HEK293T (cell line): ENCODE measurements around the gene SLC39A13.

Source experiments
- CTCF ChIA-PET: fragments of 350-600 bp; formaldehyde crosslinking; extraction: SDS; loops from one replicate; lab custom pipeline; 2021; ENCODE audit warnings: antibody characterized with exemption, inconsistent platforms; lab: Yijun Ruan, JAX
- POLR2A ChIA-PET: fragments of 350-600 bp; formaldehyde crosslinking; extraction: SDS; loops from one replicate; lab custom pipeline; 2020; ENCODE audit warnings: antibody characterized with exemption, inconsistent platforms; lab: Yijun Ruan, JAX
- DNase-seq: peaks from one replicate; pipeline ENCODE4 v3.0.0; 2012; ENCODE audit warnings: mixed read lengths; ENCODE audit errors: extremely low spot score
- ARNT ChIP-seq: fragments of 450-650 bp; IDR thresholded peaks from 2 replicates; pipeline ENCODE4 v1.6.1; 2017; ENCODE audit warnings: mild to moderate bottlenecking
- BHLHE40 ChIP-seq: fragments of 450-650 bp; IDR thresholded peaks from 2 replicates; pipeline ENCODE4 v1.6.1; 2016; ENCODE audit warnings: mild to moderate bottlenecking, moderate library complexity, borderline replicate concordance
- CTBP1 ChIP-seq: fragments of 450-650 bp; IDR thresholded peaks from 2 replicates; pipeline ENCODE4 v1.6.1; 2016; ENCODE audit warnings: borderline replicate concordance
- ELF4 ChIP-seq: fragments of 450-650 bp; IDR thresholded peaks from 2 replicates; pipeline ENCODE4 v1.6.1; 2017; ENCODE audit warnings: antibody characterized with exemption
- FOXA1 ChIP-seq: fragments of 450-650 bp; IDR thresholded peaks from 2 replicates; pipeline ENCODE4 v1.6.1; 2016; ENCODE audit warnings: mild to moderate bottlenecking
- FOXK2 ChIP-seq: fragments of 450-650 bp; IDR thresholded peaks from 2 replicates; pipeline ENCODE4 v1.6.1; 2016; ENCODE audit warnings: mild to moderate bottlenecking
- FOXM1 ChIP-seq: fragments of 450-650 bp; IDR thresholded peaks from 2 replicates; pipeline ENCODE4 v1.6.1; 2017; ENCODE audit warnings: mild to moderate bottlenecking, borderline replicate concordance
- HDGF ChIP-seq: fragments of 450-650 bp; IDR thresholded peaks from 2 replicates; pipeline ENCODE4 v1.6.1; 2017; ENCODE audit warnings: antibody characterized with exemption, borderline replicate concordance
- L3MBTL2 ChIP-seq: fragments of 450-650 bp; conservative IDR thresholded peaks from 2 replicates; pipeline ENCODE4 v1.6.1; 2016; ENCODE audit warnings: mild to moderate bottlenecking
- LEF1 ChIP-seq: fragments of 450-650 bp; IDR thresholded peaks from 2 replicates; pipeline ENCODE4 v1.6.1; 2017; ENCODE audit warnings: mild to moderate bottlenecking, borderline replicate concordance
- NFRKB ChIP-seq: fragments of 450-650 bp; IDR thresholded peaks from 2 replicates; pipeline ENCODE4 v1.6.1; 2016; ENCODE audit warnings: mild to moderate bottlenecking, moderate library complexity
- PKNOX1 ChIP-seq: fragments of 450-650 bp; IDR thresholded peaks from 2 replicates; pipeline ENCODE4 v1.6.1; 2016
- SP1 ChIP-seq: fragments of 450-650 bp; IDR thresholded peaks from 2 replicates; pipeline ENCODE4 v1.6.1; 2017
- SUZ12 ChIP-seq: fragments of 450-650 bp; IDR thresholded peaks from 2 replicates; pipeline ENCODE4 v1.6.1; 2016; ENCODE audit warnings: mild to moderate bottlenecking
- TARDBP ChIP-seq: fragments of 450-650 bp; IDR thresholded peaks from 2 replicates; pipeline ENCODE4 v1.6.1; 2016
- ZNF384 ChIP-seq: fragments of 450-650 bp; IDR thresholded peaks from 2 replicates; pipeline ENCODE4 v1.6.1; 2016

Gene SLC39A13

GRCh38 chr11:47406896-47407745 is 1.3 kb upstream of the SLC39A13 start:
- POLR2A ChIA-PET, result interaction anchor here (0.6 to 10.0 kb wide), 8 partner anchors 9 to 33 kb away, joined by 3 to 72 read pairs (median 4); partner anchors contain the start of genes PSMC3 and SPI1
- DNase-seq, result no peak
- CTCF ChIA-PET, result interaction anchor here (1.3 kb wide), 1 partner anchor 33 kb away, joined by 13 read pairs; no protein-coding TSS in a partner anchor
- TF ChIP-seq BHLHE40 (no peak), HDGF (no peak), FOXM1 (no peak)

GRCh38 chr11:47408598-47409439 is 429 bp downstream of the SLC39A13 start:
- ChIA-PET POLR2A (interaction anchor here (1.0 to 10.0 kb wide), 4 partner anchors 9 to 35 kb away, joined by 6 to 72 read pairs (median 10); partner anchors contain the start of gene PSMC3), CTCF (interaction anchor here (1.3 kb wide), 1 partner anchor 34 kb away, joined by 4 read pairs; no protein-coding TSS in a partner anchor)
- no peak for DNase-seq
- TF ChIP-seq L3MBTL2 (no peak), PKNOX1 (no peak), FOXA1 (no peak), TARDBP (no peak), NFRKB (no peak), CTBP1 (no peak), HDGF (no peak), LEF1 (no peak), ZNF384 (no peak), SUZ12 (no peak)

GRCh38 chr11:47409440-47410369 is 1.3 kb downstream of the SLC39A13 start:
- ChIA-PET CTCF (interaction anchor here (1.3 to 1.8 kb wide), 3 partner anchors 35 to 55 kb away, joined by 3 to 7 read pairs (median 4); no protein-coding TSS in a partner anchor), POLR2A (interaction anchor here (0.6 to 10.0 kb wide), 5 partner anchors 10 to 594 kb away, joined by 3 to 72 read pairs (median 4); partner anchors contain the start of gene PSMC3)
- DNase-seq, result no peak
- TF ChIP-seq CTBP1 (no peak), HDGF (no peak), ARNT (no peak), TARDBP (no peak)

- ChIA-PET CTCF (interaction anchor here (0.7 to 1.8 kb wide), 5 partner anchors 13 to 56 kb away, joined by 3 to 7 read pairs (median 3); no protein-coding TSS in a partner anchor), POLR2A (interaction anchor here (0.6 to 10.0 kb wide), 3 partner anchors 10 to 593 kb away, joined by 3 to 72 read pairs (median 4); partner anchors contain the start of gene PSMC3)
- DNase-seq, result no peak
- TF ChIP-seq ARNT (no peak), HDGF (no peak), ZNF384 (no peak), L3MBTL2 (no peak), ELF4 (no peak), BHLHE40 (no peak), SUZ12 (no peak), FOXA1 (no peak), FOXM1 (no peak), CTBP1 (no peak), FOXK2 (no peak)
Measured at GRCh38 chr11:47410370-47411264, 2.2 kb downstream of the SLC39A13 start.

- no peak for TF ChIP-seq L3MBTL2
- TF ChIP-seq BHLHE40, result no peak
- no peak for TF ChIP-seq ARNT
- TF ChIP-seq NFRKB, result no peak
- TF ChIP-seq LEF1, result no peak
- no peak for TF ChIP-seq CTBP1
- no peak for TF ChIP-seq FOXM1
- TF ChIP-seq ELF4, result no peak
- TF ChIP-seq SP1, result no peak
- TF ChIP-seq PKNOX1, result no peak
- TF ChIP-seq HDGF, result no peak
- no peak for TF ChIP-seq FOXK2
- TF ChIP-seq ZNF384, result no peak
- no peak for TF ChIP-seq FOXA1
- POLR2A ChIA-PET, result interaction anchor here (10.0 kb wide), 1 partner anchor 13 kb away, joined by 72 read pairs; the partner anchor contains the start of gene PSMC3
- peak; percentile 64 for DNase-seq
- CTCF ChIA-PET, result interaction anchor here (0.6 to 1.6 kb wide), 15 partner anchors 9 to 142 kb away, joined by 3 to 9 read pairs (median 3); partner anchors contain the start of gene PSMC3
Measured at GRCh38 chr11:47411884-47412746, 3.7 kb downstream of the SLC39A13 start.
